Neutrophil (primary cell): Measurements from ENCODE around the gene MORN5.

Experiments used
- H3K27ac ChIP-seq: fragments of 200-600 bp; sonication (generic); 2 replicates; pipeline ENCODE4 v1.5.1; 2016; ENCODE audit warnings: mild to moderate bottlenecking, moderate library complexity
- H3K27me3 ChIP-seq: fragments of 200-600 bp; sonication (generic); 2 replicates; pipeline ENCODE4 v1.6.0; 2016; ENCODE audit warnings: mild to moderate bottlenecking
- H3K36me3 ChIP-seq: fragments of 200-600 bp; sonication (generic); 2 replicates; pipeline ENCODE4 v1.5.1; 2017
- H3K4me1 ChIP-seq, 2 experiments: fragments of 200-600 bp in 1 of 2; sonication (generic) in 1 of 2; 1 replicate in 1 of 2; 2 replicates in 1 of 2; pipeline versions ENCODE4 v1.5.1 to v1.6.1; 2013 to 2016; ENCODE audit warnings: low read depth in 1 of 2, low read length in 1 of 2, mild to moderate bottlenecking in 1 of 2, moderate library complexity in 1 of 2; ENCODE audit not compliant: control insufficient read depth in 1 of 2, insufficient read depth in 1 of 2
- H3K4me3 ChIP-seq, 2 experiments: fragments of 200-600 bp in 1 of 2; sonication (generic) in 1 of 2; 1 replicate in 1 of 2; 2 replicates in 1 of 2; pipeline ENCODE4 v1.5.1; 2013 to 2016; ENCODE audit warnings: low read depth in 1 of 2, low read length in 1 of 2, mild to moderate bottlenecking in 1 of 2, moderate library complexity in 1 of 2
- H3K9me3 ChIP-seq: fragments of 200-600 bp; sonication (generic); 2 replicates; pipeline ENCODE4 v1.5.1; 2016
- CTCF ChIP-seq: fragments of 200-600 bp; sonication (generic); IDR thresholded peaks from 2 replicates; pipeline ENCODE4 v1.5.1; 2016; ENCODE audit warnings: antibody characterized with exemption

The MORN5 gene

GRCh38 chr9:122168356-122168755 is 8.6 kb downstream of the MORN5 start:
- no peak overlapping the region for H3K27ac ChIP-seq
- H3K4me3 ChIP-seq = no peak overlapping the region
- H3K36me3 ChIP-seq = no peaks in the 10 kb centered on the region
- no peaks in the 10 kb centered on the region for H3K9me3 ChIP-seq
- TF ChIP-seq CTCF = no peak
- peaks cover 37% of the 10 kb centered on the region for H3K27me3 ChIP-seq
- no peaks in the 10 kb centered on the region for H3K4me1 ChIP-seq

GRCh38 chr9:122172131-122172530 is 12.4 kb downstream of the MORN5 start:
- Histone ChIP-seq H3K36me3 (no peaks in the 10 kb centered on the region), H3K9me3 (no peaks in the 10 kb centered on the region), H3K27me3 (peaks cover 26% of the 10 kb centered on the region), H3K4me1 (no peaks in the 10 kb centered on the region), H3K27ac (no peak overlapping the region), H3K4me3 (no peak overlapping the region)
- TF ChIP-seq CTCF = no peak

GRCh38 chr9:122173670-122174069 is 14.0 kb downstream of the MORN5 start:
- Histone ChIP-seq H3K9me3 (no peaks in the 10 kb centered on the region), H3K4me3 (no peak overlapping the region), H3K4me1 (no peaks in the 10 kb centered on the region), H3K27me3 (peaks cover 27% of the 10 kb centered on the region), H3K27ac (no peak overlapping the region), H3K36me3 (no peaks in the 10 kb centered on the region)
- no peak for TF ChIP-seq CTCF

GRCh38 chr9:122176916-122177315 is 17.2 kb downstream of the MORN5 start:
- no peaks in the 10 kb centered on the region for H3K4me1 ChIP-seq
- H3K9me3 ChIP-seq = no peaks in the 10 kb centered on the region
- no peak overlapping the region for H3K27ac ChIP-seq
- no peaks in the 10 kb centered on the region for H3K36me3 ChIP-seq
- no peak overlapping the region for H3K4me3 ChIP-seq
- H3K27me3 ChIP-seq = peaks cover 32% of the 10 kb centered on the region
- no peak for TF ChIP-seq CTCF

GRCh38 chr9:122179054-122179689 is 19.5 kb downstream of the MORN5 start:
- no peaks in the 10 kb centered on the region for H3K4me1 ChIP-seq
- no peaks in the 10 kb centered on the region for H3K36me3 ChIP-seq
- no peaks in the 10 kb centered on the region for H3K9me3 ChIP-seq
- TF ChIP-seq CTCF = no peak
- no peak overlapping the region for H3K4me3 ChIP-seq
- H3K27me3 ChIP-seq = peaks cover 29% of the 10 kb centered on the region
- no peak overlapping the region for H3K27ac ChIP-seq
